Measurements from ENCODE around the gene UGT1A7.
"Not testable (repeated sequence)": the region's sequence is repeated elsewhere in the genome, so short reads cannot be mapped to it uniquely, and the experiment has no call there.

UGT1A7 gene

DNA sequence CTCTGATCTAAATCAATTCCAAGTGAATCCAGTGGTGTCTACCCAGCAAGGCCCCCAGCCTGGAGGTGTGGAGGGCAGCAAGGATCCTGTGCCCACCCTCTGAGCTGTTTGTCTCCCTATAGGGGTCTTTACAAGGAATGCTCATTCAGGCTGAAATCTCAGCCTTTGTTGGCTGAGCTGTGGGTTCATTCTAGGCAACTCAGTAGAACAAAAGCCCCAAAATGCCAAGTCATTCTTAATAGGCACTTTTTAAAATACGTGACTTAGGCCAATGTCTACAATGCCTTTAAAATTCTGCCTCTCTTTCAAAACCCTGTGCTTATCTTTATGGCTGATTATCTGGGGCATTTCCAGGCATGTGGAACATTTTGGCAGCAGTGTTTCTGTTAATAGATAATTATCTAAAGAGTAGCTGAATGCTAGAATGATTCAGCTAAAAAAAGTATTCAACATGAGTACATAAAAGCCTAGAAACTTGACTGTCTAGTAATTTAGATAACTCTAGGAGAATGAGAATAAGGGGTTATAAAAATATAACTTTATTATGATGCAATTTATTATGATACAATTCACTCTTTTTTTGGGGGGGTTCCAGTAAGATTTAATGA, 18.4 kb downstream of the UGT1A7 start:
- Histone ChIP-seq H3K9me3 (ENCODE audit: insufficient read depth, low read length) (no peaks in the 10 kb centered on the region), H3K27me3 (ENCODE audit: low read depth, low read length) (no peaks in the 10 kb centered on the region), H3K9ac (ENCODE audit: low read length) (no peak overlapping the region), H3K4me1 (ENCODE audit: low read length) (no peaks in the 10 kb centered on the region), H3K36me3 (replicated peaks; ENCODE audit: low read depth, low read length) (no peaks in the 10 kb centered on the region), H3K4me2 (ENCODE audit: low read length) (no peak overlapping the region), H4K20me1 (ENCODE audit: insufficient read depth, low read length) (no peaks in the 10 kb centered on the region), H3K4me3 (ENCODE audit: low read length) (no peak overlapping the region), H3K79me2 (ENCODE audit: low read length) (no peaks in the 10 kb centered on the region), H2AFZ (ENCODE audit: low read depth, low read length) (no peak overlapping the region), H3K27ac (ENCODE audit: low read length) (no peak overlapping the region)
- TF ChIP-seq, protein P1, sequence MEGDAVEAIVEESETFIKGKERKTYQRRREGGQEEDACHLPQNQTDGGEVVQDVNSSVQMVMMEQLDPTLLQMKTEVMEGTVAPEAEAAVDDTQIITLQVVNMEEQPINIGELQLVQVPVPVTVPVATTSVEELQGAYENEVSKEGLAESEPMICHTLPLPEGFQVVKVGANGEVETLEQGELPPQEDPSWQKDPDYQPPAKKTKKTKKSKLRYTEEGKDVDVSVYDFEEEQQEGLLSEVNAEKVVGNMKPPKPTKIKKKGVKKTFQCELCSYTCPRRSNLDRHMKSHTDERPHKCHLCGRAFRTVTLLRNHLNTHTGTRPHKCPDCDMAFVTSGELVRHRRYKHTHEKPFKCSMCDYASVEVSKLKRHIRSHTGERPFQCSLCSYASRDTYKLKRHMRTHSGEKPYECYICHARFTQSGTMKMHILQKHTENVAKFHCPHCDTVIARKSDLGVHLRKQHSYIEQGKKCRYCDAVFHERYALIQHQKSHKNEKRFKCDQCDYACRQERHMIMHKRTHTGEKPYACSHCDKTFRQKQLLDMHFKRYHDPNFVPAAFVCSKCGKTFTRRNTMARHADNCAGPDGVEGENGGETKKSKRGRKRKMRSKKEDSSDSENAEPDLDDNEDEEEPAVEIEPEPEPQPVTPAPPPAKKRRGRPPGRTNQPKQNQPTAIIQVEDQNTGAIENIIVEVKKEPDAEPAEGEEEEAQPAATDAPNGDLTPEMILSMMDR (IDR thresholded peaks at IDR 0.05; ENCODE audit: low read depth, low read length), result no peak
- TF ChIP-seq EZH2phosphoT487 (IDR thresholded peaks at IDR 0.05; ENCODE audit: low read depth), result no peak

DNA sequence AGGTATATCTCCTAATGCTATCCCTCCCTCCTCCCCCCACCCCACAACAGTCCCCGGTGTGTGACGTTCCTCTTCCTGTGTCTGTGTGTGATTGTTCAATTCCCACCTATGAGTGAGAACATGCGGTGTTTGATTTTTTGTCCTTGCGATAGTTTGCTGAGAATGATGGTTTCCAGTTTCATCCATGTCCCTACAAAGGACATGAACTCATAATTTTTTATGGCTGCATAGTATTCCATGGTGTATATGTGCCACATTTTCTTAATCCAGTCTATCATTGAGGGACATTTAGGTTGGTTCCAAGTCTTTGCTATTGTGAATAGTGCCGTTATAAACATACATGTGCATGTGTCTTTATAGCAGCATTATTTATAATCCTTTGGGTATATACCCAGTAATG, 19.1 kb downstream of the UGT1A7 start:
- H3K4me1 ChIP-seq (ENCODE audit: low read length); H3K79me2 ChIP-seq (ENCODE audit: low read length); H3K9ac ChIP-seq (ENCODE audit: low read length); H3K4me3 ChIP-seq (ENCODE audit: low read length); H3K27ac ChIP-seq (ENCODE audit: low read length); H3K9me3 ChIP-seq (ENCODE audit: insufficient read depth, low read length); H4K20me1 ChIP-seq (ENCODE audit: insufficient read depth, low read length); H3K4me2 ChIP-seq (ENCODE audit: low read length); H2AFZ ChIP-seq (ENCODE audit: low read depth, low read length); H3K36me3 ChIP-seq (replicated peaks; ENCODE audit: low read depth, low read length); H3K27me3 ChIP-seq (ENCODE audit: low read depth, low read length): not testable (repeated sequence)

DNA sequence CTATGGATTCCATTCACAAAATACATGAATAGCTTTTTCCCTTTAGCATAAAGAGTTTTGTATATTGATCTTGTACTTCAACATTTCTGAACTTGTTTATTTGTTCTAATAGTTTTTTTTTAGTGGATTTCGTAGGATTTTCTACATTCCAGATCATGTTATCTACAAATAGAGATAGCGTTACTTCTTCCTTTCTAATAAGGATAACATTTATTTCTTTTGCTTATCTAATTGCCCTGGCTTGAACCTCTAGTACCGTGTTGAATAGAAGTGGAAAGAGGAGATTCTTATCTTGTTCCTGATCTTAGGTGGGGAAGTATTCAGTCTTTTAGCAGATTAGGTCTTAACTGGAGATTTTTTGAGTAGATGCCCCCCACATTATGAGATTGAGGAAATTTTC, 20.5 kb downstream of the UGT1A7 start:
- Histone ChIP-seq H3K27me3 (ENCODE audit: low read depth, low read length) (no peaks in the 10 kb centered on the region), H3K27ac (ENCODE audit: low read length) (no peak overlapping the region), H3K79me2 (ENCODE audit: low read length) (no peaks in the 10 kb centered on the region), H3K4me1 (ENCODE audit: low read length) (no peaks in the 10 kb centered on the region), H3K36me3 (replicated peaks; ENCODE audit: low read depth, low read length) (no peaks in the 10 kb centered on the region), H3K9me3 (ENCODE audit: insufficient read depth, low read length) (no peaks in the 10 kb centered on the region), H3K4me2 (ENCODE audit: low read length) (no peak overlapping the region), H3K4me3 (ENCODE audit: low read length) (no peak overlapping the region), H2AFZ (ENCODE audit: low read depth, low read length) (no peak overlapping the region), H3K9ac (ENCODE audit: low read length) (no peak overlapping the region), H4K20me1 (ENCODE audit: insufficient read depth, low read length) (no peaks in the 10 kb centered on the region)
- no peak for TF ChIP-seq EZH2phosphoT487 (IDR thresholded peaks at IDR 0.05; ENCODE audit: low read depth)
- TF ChIP-seq, protein P1 (IDR thresholded peaks at IDR 0.05; ENCODE audit: low read depth, low read length), result no peak

DNA sequence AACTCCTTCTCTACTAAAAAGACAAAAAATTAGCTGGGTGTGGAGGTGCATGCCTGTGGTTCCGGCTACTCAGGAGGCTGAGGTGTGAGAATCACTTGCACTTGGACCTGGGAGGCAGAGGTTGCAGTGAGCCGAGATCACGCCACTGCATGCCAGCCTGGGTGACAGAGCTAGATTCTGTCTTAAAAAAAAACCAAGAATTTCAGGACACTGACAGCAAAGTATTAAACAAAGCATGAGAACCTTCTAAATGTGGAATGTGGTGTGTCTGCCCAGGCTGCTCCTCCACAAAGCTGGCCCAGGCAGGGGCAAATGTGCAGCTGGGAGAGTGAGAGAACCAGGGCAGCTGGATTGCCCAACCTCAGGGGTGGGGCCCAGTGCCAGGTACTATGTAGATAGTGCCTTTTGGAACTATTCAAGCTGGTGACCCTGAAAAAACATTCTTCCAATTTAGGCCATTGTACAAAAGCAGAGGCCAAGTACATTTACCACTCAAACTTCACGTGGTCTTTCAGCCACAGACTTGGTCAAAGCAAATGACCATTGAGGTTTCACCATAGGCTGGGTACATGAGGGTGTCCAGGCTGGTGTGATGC, 24.3 kb downstream of the UGT1A7 start:
- no peak overlapping the region for H2AFZ ChIP-seq (ENCODE audit: low read depth, low read length)
- no peak overlapping the region for H3K27ac ChIP-seq (ENCODE audit: low read length)
- H3K36me3 ChIP-seq (replicated peaks; ENCODE audit: low read depth, low read length), result no peaks in the 10 kb centered on the region
- no peak overlapping the region for H3K9ac ChIP-seq (ENCODE audit: low read length)
- TF ChIP-seq EZH2phosphoT487 (IDR thresholded peaks at IDR 0.05; ENCODE audit: low read depth), result no peak
- TF ChIP-seq, protein P1 (IDR thresholded peaks at IDR 0.05; ENCODE audit: low read depth, low read length), result no peak
- no peaks in the 10 kb centered on the region for H4K20me1 ChIP-seq (ENCODE audit: insufficient read depth, low read length)
- H3K4me1 ChIP-seq (ENCODE audit: low read length), result no peaks in the 10 kb centered on the region
- H3K9me3 ChIP-seq (ENCODE audit: insufficient read depth, low read length), result no peaks in the 10 kb centered on the region
- H3K4me3 ChIP-seq (ENCODE audit: low read length), result no peak overlapping the region
- H3K4me2 ChIP-seq (ENCODE audit: low read length), result no peak overlapping the region
- H3K79me2 ChIP-seq (ENCODE audit: low read length), result no peaks in the 10 kb centered on the region
- no peaks in the 10 kb centered on the region for H3K27me3 ChIP-seq (ENCODE audit: low read depth, low read length)
